SK-N-SH treated with all-trans-retinoic acid at 6 μM for 48 hours (cell line): ENCODE measurements around the gene ATAD3B.
"Not testable (repeated sequence)": the region's sequence is repeated elsewhere in the genome, so short reads cannot be mapped to it uniquely, and the experiment has no call there.

ENCODE experiments used
- ATAC-seq: fragments of 200-7000 bp; cut with Tn5 transposase; 3 replicates; pipeline ENCODE4 v1.9.1; 2020; ENCODE audit warnings: mild to moderate bottlenecking, moderate library complexity
- ARNTL ChIP-seq: fragments of 450-650 bp; formaldehyde crosslinking; IDR thresholded peaks from 2 replicates; pipeline ENCODE4 v1.5.0; 2020; ENCODE audit warnings: low read depth, mild to moderate bottlenecking, moderate library complexity, borderline replicate concordance
- BACH2 ChIP-seq: fragments of 250-450 bp; sonication (Bioruptor Pico); IDR thresholded peaks from 2 replicates; pipeline ENCODE4 v1.9.0; 2021; ENCODE audit warnings: mild to moderate bottlenecking, borderline replicate concordance
- CSDC2 ChIP-seq: fragments of 250-450 bp; sonication (Bioruptor Pico); IDR thresholded peaks from 2 replicates; pipeline ENCODE4 v1.5.0; 2020; ENCODE audit warnings: mild to moderate bottlenecking, moderate library complexity
- ESRRG ChIP-seq: fragments of 250-450 bp; sonication (Bioruptor Pico); IDR thresholded peaks from 2 replicates; pipeline ENCODE4 v1.6.1; 2021; ENCODE audit warnings: mild to moderate bottlenecking
- GLIS3 ChIP-seq: fragments of 250-450 bp; sonication (Bioruptor Pico); IDR thresholded peaks from 2 replicates; pipeline ENCODE4 v1.5.0; 2020; ENCODE audit warnings: mild to moderate bottlenecking, moderate library complexity
- ISL1 ChIP-seq: fragments of 250-450 bp; sonication (Bioruptor Pico); IDR thresholded peaks from 2 replicates; pipeline ENCODE4 v2.1.2; 2022; ENCODE audit warnings: mild to moderate bottlenecking, moderate library complexity
- OSR1 ChIP-seq: fragments of 250-450 bp; sonication (Bioruptor Pico); IDR thresholded peaks from 2 replicates; pipeline ENCODE4 v1.8.0; 2022; ENCODE audit warnings: moderate library complexity, mild to moderate bottlenecking, inconsistent platforms
- PPARA ChIP-seq: fragments of 250-450 bp; sonication (Bioruptor Pico); IDR thresholded peaks from 2 replicates; pipeline ENCODE4 v1.5.0; 2020; ENCODE audit warnings: mild to moderate bottlenecking, borderline replicate concordance
- RARB ChIP-seq: fragments of 250-450 bp; sonication (Bioruptor Pico); IDR thresholded peaks from 2 replicates; pipeline ENCODE4 v1.8.0; 2021; ENCODE audit warnings: mild to moderate bottlenecking, moderate library complexity
- SNAI2 ChIP-seq: fragments of 250-450 bp; sonication (Bioruptor Pico); IDR thresholded peaks from 2 replicates; pipeline ENCODE4 v1.5.0; 2020; ENCODE audit warnings: mild to moderate bottlenecking, moderate library complexity
- TCF4 ChIP-seq: fragments of 250-450 bp; sonication (Bioruptor Pico); IDR thresholded peaks from 2 replicates; pipeline ENCODE4 v1.8.0; 2021; ENCODE audit warnings: mild to moderate bottlenecking, moderate library complexity, borderline replicate concordance
- TOX ChIP-seq: fragments of 250-450 bp; sonication (Bioruptor Pico); IDR thresholded peaks from 2 replicates; pipeline ENCODE4 v1.8.0; 2021; ENCODE audit warnings: mild to moderate bottlenecking, moderate library complexity, borderline replicate concordance
- ZC3H10 ChIP-seq: fragments of 250-450 bp; sonication (Bioruptor Pico); IDR thresholded peaks from 2 replicates; pipeline ENCODE4 v1.5.1; 2021; ENCODE audit warnings: mild to moderate bottlenecking, moderate library complexity
- ZFP3 ChIP-seq: fragments of 250-450 bp; sonication (Bioruptor Pico); IDR thresholded peaks from 2 replicates; pipeline ENCODE4 v1.5.0; 2020; ENCODE audit warnings: mild to moderate bottlenecking, moderate library complexity
- ZFP30 ChIP-seq: fragments of 450-650 bp; formaldehyde crosslinking; IDR thresholded peaks from 2 replicates; pipeline ENCODE4 v1.5.0; 2022; ENCODE audit warnings: mild to moderate bottlenecking, moderate library complexity
- ZNF565 ChIP-seq: fragments of 450-650 bp; formaldehyde crosslinking; conservative IDR thresholded peaks from 2 replicates; pipeline ENCODE4 v1.5.0; 2020; ENCODE audit warnings: low read depth, mild to moderate bottlenecking, moderate library complexity
- ZNF70 ChIP-seq: fragments of 450-650 bp; formaldehyde crosslinking; IDR thresholded peaks from 2 replicates; pipeline ENCODE4 v1.5.0; 2020; ENCODE audit warnings: mild to moderate bottlenecking, moderate library complexity
- ZNF8 ChIP-seq: fragments of 450-650 bp; formaldehyde crosslinking; IDR thresholded peaks from 2 replicates; pipeline ENCODE4 v1.5.0; 2020; ENCODE audit warnings: mild to moderate bottlenecking, moderate library complexity
- TF ChIP-seq, protein P1 (sequence below): fragments of 250-450 bp; sonication (Bioruptor Pico); IDR thresholded peaks from 2 replicates; pipeline ENCODE4 v1.8.0; 2020; ENCODE audit warnings: mild to moderate bottlenecking, moderate library complexity, borderline replicate concordance
- TF ChIP-seq, protein P2 (sequence below): fragments of 250-450 bp; sonication (Bioruptor Pico); IDR thresholded peaks from 2 replicates; pipeline ENCODE4 v1.5.1; 2020; ENCODE audit warnings: low read depth, mild to moderate bottlenecking, moderate library complexity
- TF ChIP-seq, protein P3 (sequence below): fragments of 250-450 bp; sonication (Bioruptor Pico); IDR thresholded peaks from 2 replicates; pipeline ENCODE4 v1.5.1; 2021; ENCODE audit warnings: mild to moderate bottlenecking, moderate library complexity
- TF ChIP-seq, protein P4 (sequence below): fragments of 250-450 bp; sonication (Bioruptor Pico); IDR thresholded peaks from 2 replicates; pipeline ENCODE4 v1.8.0; 2021; ENCODE audit warnings: low read depth, mild to moderate bottlenecking, moderate library complexity, borderline replicate concordance
- TF ChIP-seq, protein P5 (sequence below): fragments of 250-450 bp; sonication (Bioruptor Pico); IDR thresholded peaks from 2 replicates; pipeline ENCODE4 v1.5.0; 2020; ENCODE audit warnings: mild to moderate bottlenecking, moderate library complexity

ATAD3B gene

DNA sequence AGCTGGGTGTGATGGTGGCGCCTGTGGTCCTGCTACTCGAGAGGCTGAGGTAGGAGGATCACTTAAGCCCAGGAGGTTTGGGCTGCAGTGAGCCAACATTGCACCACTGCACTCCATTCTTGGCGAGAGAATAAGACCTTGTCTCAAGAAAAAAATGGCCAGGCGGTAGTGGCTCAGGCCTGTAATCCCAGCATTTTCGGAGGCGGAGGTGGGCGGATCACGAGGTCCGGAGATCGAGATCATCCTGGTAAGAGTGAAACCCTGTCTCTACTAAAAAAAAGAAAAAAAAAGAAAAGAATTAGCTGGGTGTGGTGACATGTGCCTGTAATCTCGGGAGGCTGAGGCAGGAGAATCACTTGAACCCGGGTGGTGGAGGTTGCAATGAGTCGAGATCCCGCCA is 11.3 kb downstream of the ATAD3B start:
- TF ChIP-seq ZNF8 (CRISPR knock-in tag) (no peak), ZFP30 (CRISPR knock-in tag) (no peak), OSR1 (no peak), ESRRG (no peak), ZFP3 (CRISPR knock-in tag) (no peak), SNAI2 (CRISPR knock-in tag) (no peak), PPARA (no peak), ZC3H10 (CRISPR knock-in tag) (no peak), ZNF70 (CRISPR knock-in tag) (no peak), GLIS3 (no peak), CSDC2 (CRISPR knock-in tag) (no peak)
- TF ChIP-seq, protein P1, sequence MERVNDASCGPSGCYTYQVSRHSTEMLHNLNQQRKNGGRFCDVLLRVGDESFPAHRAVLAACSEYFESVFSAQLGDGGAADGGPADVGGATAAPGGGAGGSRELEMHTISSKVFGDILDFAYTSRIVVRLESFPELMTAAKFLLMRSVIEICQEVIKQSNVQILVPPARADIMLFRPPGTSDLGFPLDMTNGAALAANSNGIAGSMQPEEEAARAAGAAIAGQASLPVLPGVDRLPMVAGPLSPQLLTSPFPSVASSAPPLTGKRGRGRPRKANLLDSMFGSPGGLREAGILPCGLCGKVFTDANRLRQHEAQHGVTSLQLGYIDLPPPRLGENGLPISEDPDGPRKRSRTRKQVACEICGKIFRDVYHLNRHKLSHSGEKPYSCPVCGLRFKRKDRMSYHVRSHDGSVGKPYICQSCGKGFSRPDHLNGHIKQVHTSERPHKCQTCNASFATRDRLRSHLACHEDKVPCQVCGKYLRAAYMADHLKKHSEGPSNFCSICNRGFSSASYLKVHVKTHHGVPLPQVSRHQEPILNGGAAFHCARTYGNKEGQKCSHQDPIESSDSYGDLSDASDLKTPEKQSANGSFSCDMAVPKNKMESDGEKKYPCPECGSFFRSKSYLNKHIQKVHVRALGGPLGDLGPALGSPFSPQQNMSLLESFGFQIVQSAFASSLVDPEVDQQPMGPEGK (CRISPR knock-in tag), result no peak
- TF ChIP-seq, protein P2, sequence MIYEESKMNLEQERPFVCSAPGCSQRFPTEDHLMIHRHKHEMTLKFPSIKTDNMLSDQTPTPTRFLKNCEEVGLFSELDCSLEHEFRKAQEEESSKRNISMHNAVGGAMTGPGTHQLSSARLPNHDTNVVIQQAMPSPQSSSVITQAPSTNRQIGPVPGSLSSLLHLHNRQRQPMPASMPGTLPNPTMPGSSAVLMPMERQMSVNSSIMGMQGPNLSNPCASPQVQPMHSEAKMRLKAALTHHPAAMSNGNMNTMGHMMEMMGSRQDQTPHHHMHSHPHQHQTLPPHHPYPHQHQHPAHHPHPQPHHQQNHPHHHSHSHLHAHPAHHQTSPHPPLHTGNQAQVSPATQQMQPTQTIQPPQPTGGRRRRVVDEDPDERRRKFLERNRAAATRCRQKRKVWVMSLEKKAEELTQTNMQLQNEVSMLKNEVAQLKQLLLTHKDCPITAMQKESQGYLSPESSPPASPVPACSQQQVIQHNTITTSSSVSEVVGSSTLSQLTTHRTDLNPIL (CRISPR knock-in tag), result no peak
- TF ChIP-seq, protein P3, sequence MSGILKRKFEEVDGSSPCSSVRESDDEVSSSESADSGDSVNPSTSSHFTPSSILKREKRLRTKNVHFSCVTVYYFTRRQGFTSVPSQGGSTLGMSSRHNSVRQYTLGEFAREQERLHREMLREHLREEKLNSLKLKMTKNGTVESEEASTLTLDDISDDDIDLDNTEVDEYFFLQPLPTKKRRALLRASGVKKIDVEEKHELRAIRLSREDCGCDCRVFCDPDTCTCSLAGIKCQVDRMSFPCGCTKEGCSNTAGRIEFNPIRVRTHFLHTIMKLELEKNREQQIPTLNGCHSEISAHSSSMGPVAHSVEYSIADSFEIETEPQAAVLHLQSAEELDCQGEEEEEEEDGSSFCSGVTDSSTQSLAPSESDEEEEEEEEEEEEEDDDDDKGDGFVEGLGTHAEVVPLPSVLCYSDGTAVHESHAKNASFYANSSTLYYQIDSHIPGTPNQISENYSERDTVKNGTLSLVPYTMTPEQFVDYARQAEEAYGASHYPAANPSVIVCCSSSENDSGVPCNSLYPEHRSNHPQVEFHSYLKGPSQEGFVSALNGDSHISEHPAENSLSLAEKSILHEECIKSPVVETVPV (CRISPR knock-in tag), result no peak
- TF ChIP-seq, all 23 proteins: peak for 0
- ATAC-seq, result no peak

DNA sequence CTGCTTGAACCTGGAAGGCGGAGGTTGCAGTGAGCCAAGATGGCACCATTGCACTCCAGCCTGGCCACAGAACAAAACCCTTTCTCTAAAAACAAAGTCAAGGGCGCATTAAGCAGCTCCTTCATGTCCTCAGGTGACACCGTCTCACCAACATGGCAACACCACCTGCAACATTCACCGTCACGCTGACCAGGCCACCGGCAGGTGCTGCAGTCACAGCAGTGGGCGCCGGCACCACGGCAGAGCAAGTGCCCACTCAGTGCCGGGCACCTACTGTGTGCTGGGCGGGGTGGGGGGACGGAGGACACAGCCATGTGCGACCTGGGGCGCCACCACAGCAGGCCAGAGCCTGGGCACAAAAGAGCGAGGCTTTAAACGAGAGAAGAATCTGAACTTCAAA is 12.1 kb downstream of the ATAD3B start:
- TF ChIP-seq, protein P1 (CRISPR knock-in tag), result no peak
- no peak for TF ChIP-seq OSR1
- TF ChIP-seq RARB, result no peak
- no peak for TF ChIP-seq TOX (CRISPR knock-in tag)
- TF ChIP-seq TCF4, result no peak
- no peak for TF ChIP-seq GLIS3
- TF ChIP-seq, protein P2 (CRISPR knock-in tag), result no peak
- TF ChIP-seq ZFP3 (CRISPR knock-in tag), result no peak
- no peak for TF ChIP-seq ARNTL (CRISPR knock-in tag)
- no peak for TF ChIP-seq BACH2 (CRISPR knock-in tag)
- TF ChIP-seq, protein P4, sequence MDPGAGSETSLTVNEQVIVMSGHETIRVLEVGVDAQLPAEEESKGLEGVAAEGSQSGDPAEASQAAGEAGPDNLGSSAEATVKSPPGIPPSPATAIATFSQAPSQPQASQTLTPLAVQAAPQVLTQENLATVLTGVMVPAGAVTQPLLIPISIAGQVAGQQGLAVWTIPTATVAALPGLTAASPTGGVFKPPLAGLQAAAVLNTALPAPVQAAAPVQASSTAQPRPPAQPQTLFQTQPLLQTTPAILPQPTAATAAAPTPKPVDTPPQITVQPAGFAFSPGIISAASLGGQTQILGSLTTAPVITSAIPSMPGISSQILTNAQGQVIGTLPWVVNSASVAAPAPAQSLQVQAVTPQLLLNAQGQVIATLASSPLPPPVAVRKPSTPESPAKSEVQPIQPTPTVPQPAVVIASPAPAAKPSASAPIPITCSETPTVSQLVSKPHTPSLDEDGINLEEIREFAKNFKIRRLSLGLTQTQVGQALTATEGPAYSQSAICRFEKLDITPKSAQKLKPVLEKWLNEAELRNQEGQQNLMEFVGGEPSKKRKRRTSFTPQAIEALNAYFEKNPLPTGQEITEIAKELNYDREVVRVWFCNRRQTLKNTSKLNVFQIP (CRISPR knock-in tag), result no peak
- TF ChIP-seq ESRRG, result no peak
- no peak for TF ChIP-seq ISL1 (CRISPR knock-in tag)
- TF ChIP-seq ZNF565 (CRISPR knock-in tag), result no peak
- TF ChIP-seq, protein P5, sequence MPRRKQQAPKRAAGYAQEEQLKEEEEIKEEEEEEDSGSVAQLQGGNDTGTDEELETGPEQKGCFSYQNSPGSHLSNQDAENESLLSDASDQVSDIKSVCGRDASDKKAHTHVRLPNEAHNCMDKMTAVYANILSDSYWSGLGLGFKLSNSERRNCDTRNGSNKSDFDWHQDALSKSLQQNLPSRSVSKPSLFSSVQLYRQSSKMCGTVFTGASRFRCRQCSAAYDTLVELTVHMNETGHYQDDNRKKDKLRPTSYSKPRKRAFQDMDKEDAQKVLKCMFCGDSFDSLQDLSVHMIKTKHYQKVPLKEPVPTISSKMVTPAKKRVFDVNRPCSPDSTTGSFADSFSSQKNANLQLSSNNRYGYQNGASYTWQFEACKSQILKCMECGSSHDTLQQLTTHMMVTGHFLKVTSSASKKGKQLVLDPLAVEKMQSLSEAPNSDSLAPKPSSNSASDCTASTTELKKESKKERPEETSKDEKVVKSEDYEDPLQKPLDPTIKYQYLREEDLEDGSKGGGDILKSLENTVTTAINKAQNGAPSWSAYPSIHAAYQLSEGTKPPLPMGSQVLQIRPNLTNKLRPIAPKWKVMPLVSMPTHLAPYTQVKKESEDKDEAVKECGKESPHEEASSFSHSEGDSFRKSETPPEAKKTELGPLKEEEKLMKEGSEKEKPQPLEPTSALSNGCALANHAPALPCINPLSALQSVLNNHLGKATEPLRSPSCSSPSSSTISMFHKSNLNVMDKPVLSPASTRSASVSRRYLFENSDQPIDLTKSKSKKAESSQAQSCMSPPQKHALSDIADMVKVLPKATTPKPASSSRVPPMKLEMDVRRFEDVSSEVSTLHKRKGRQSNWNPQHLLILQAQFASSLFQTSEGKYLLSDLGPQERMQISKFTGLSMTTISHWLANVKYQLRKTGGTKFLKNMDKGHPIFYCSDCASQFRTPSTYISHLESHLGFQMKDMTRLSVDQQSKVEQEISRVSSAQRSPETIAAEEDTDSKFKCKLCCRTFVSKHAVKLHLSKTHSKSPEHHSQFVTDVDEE (CRISPR knock-in tag), result no peak
- no peak for TF ChIP-seq CSDC2 (CRISPR knock-in tag)
- TF ChIP-seq ZFP30 (CRISPR knock-in tag), result no peak
- no peak for TF ChIP-seq ZNF70 (CRISPR knock-in tag)
- TF ChIP-seq, all 23 proteins: peak for 0
- ATAC-seq, result no peak

DNA sequence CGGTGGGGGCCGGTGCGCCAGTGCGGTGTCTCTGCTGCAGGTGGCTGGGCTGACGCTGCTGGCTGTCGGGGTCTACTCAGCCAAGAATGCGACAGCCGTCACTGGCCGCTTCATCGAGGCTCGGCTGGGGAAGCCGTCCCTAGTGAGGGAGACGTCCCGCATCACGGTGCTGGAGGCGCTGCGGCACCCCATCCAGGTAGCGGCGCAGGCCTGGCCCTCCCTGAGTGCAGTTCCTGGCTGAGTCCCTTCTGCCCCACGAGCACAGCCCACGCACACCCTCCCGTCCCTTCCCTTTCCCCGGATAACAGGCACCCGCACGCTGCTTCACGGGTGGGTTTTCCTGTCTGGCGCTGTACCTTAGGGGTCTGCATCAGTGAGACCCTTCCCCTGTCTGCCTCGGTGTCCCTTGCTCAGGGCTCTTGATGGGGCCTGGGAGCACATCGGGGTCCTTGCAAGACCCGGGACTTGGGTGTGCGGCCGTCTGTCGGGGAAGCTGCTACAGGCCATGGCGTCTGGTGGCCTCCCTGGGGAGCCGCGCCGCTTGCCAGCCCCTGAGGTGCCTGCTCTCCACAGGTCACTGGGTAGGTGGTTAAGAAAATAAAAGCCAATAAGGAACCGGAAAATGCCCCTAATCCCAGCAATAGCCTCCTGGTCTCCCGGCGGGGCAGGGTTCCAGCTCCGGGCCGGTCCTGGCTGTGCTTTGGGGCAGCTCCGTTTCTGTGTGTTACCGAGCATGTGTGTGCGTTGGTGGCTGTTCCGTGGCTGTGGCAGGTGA is 13.6 kb downstream of the ATAD3B start:
- ATAC-seq, result not testable (repeated sequence)

DNA sequence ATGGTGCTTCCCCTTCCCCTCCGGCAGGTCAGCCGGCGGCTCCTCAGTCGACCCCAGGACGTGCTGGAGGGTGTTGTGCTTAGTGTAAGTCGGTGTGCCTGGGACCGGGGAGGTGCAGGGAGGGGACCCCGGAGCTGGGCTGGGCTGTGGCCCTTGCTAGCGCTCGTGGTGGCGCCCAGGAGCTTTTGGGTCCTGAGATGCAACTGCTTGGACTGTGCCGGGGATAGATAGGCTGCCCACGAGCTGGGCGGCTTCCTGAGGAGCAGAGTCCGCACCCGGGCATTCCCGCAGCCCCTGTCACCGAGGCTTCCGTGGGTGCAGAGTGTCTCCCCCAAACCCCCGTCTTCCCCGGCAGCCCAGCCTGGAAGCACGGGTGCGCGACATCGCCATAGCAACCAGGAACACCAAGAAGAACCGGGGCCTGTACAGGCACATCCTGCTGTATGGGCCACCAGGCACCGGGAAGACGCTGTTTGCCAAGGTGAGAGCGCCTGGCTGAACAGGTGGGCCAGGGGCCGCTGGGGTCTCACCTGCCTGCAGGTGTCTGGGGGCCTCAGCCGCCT is 14.3 kb downstream of the ATAD3B start:
- ATAC-seq, result not testable (repeated sequence)
